Epithelial cell of esophagus (primary cell): ENCODE results near the gene OR4F6.
"Not testable (repeated sequence)": the region's sequence is repeated elsewhere in the genome, so short reads cannot be mapped to it uniquely, and the experiment has no call there.

Experiments
- DNase-seq: peaks from one replicate; pipeline ENCODE4 v3.0.0; 2010; ENCODE audit warnings: low read depth
- H3K4me3 ChIP-seq: 2 replicates; pipeline ENCODE4 v1.5.1; 2011; ENCODE audit warnings: mild to moderate bottlenecking, low read length, control low read depth
- CTCF ChIP-seq: IDR thresholded peaks from 2 replicates; pipeline ENCODE4 v1.5.1; 2011; ENCODE audit warnings: low read depth, mild to moderate bottlenecking, low read length, control low read depth, inconsistent platforms; ENCODE audit not compliant: insufficient read depth; ENCODE audit errors: missing control alignments

OR4F6 gene

GRCh38 chr15:101803209-101803608 lies at the start of gene OR4F6:
OR4F6 (plus strand) TSS chr15:101803509; CDS start chr15:101805720, 2,211 bp downstream.
- no peak within 1 kb of the TSS for H3K4me3 ChIP-seq
- no peak for TF ChIP-seq CTCF
- no peak for DNase-seq

- not testable (repeated sequence) for H3K4me3 ChIP-seq, DNase-seq
These were observed 38.5 kb upstream of the OR4F6 start for GRCh38 chr15:101764669-101765339.

GRCh38 chr15:101765340-101765671 lies 38.0 kb upstream of the OR4F6 start:
- not testable (repeated sequence) for DNase-seq, H3K4me3 ChIP-seq

GRCh38 chr15:101765772-101766456 lies 37.4 kb upstream of the OR4F6 start:
- no peak for TF ChIP-seq CTCF
- no peak for DNase-seq
- H3K4me3 ChIP-seq: no peak overlapping the region

- H3K4me3 ChIP-seq: not testable (repeated sequence)
These were observed 36.1 kb upstream of the OR4F6 start for GRCh38 chr15:101767083-101767640.

GRCh38 chr15:101772921-101773320 lies 30.4 kb upstream of the OR4F6 start:
- no peak for DNase-seq
- no peak for TF ChIP-seq CTCF
- H3K4me3 ChIP-seq: no peak overlapping the region

More at GRCh38 chr15:101767083-101767640, 36.1 kb upstream of the OR4F6 start:
- not testable (repeated sequence) for DNase-seq

- H3K4me3 ChIP-seq: no peak overlapping the region
- peak; percentile 25 for DNase-seq
- TF ChIP-seq CTCF: peak; percentile 55
These were observed 29.7 kb upstream of the OR4F6 start for GRCh38 chr15:101773496-101774100.

GRCh38 chr15:101775136-101775535 lies 28.2 kb upstream of the OR4F6 start:
- no peak for DNase-seq
- no peak overlapping the region for H3K4me3 ChIP-seq
- no peak for TF ChIP-seq CTCF

- not testable (repeated sequence) for DNase-seq, H3K4me3 ChIP-seq
These were observed 24.7 kb upstream of the OR4F6 start for GRCh38 chr15:101778576-101778975.

- DNase-seq: peak; percentile 30
- not testable (repeated sequence) for H3K4me3 ChIP-seq
These were observed 23.1 kb upstream of the OR4F6 start for GRCh38 chr15:101780225-101780624.
